Testis (tissue), 3 donors: ENCODE measurements around the gene MTARC2. TPM values are rescaled to one million over a fixed set of nuclear protein-coding genes. Genes with fewer than 3 reads are reported as not detected.

Experiments used
- DNase-seq: peaks from one replicate; pipeline ENCODE4 v3.0.0-alpha.2; 2019
- H3K27ac ChIP-seq, 2 donors: fragments of 200-600 bp; sonication (generic); one replicate each; pipeline ENCODE4 v1.5.1; 2019
- H3K27me3 ChIP-seq: fragments of 200-600 bp; sonication (generic); one replicate; pipeline ENCODE4 v1.5.1; 2019
- H3K36me3 ChIP-seq: fragments of 200-600 bp; sonication (generic); one replicate; pipeline ENCODE4 v1.5.1; 2017; ENCODE audit warnings: low read depth; ENCODE audit errors: missing control alignments
- H3K4me1 ChIP-seq: fragments of 200-600 bp; sonication (generic); one replicate; pipeline ENCODE4 v1.5.1; 2019
- H3K4me3 ChIP-seq, 2 donors: fragments of 200-600 bp; sonication (generic); one replicate each; pipeline ENCODE4 v1.5.1; 2017 to 2019
- H3K9me3 ChIP-seq: fragments of 200-600 bp; sonication (generic); one replicate; pipeline ENCODE4 v1.5.1; 2017
- POLR2A ChIP-seq: fragments of 450-650 bp; IDR thresholded peaks from one replicate; pipeline ENCODE4 v1.6.1; 2017; ENCODE audit warnings: antibody characterized with exemption, mild to moderate bottlenecking, moderate library complexity
- whole genome bisulfite sequencing, 2 donors: methylation state at CpG; one replicate each; pipeline ENCODE4 v1.1.5; 2018; 5-methylcytosine and 5-hydroxymethylcytosine counted together
- intact Hi-C: fragments of 100-400 bp; cut with DNase I; formaldehyde crosslinking; loops from one replicate; pipeline ENCODE4 v1.15.1; 2023; ENCODE audit warnings: low total_unique reads
- polyA plus RNA-seq: library from polyadenylated mRNA; stranded (reverse); fragments of 350-450 nt; fragmentation: Illumina TruSeq; extraction: RNeasy Lipid Tissue Mini Kit (QIAGEN cat#74804); gene quantifications from one replicate; pipeline ENCODE4 v1.2.3, GENCODE V29; 2014; ENCODE audit warnings: low read depth, low replicate concordance; ENCODE audit not compliant: insufficient read depth
- total RNA-seq, 2 donors: library from RNA; depleted of rRNA; stranded (reverse); fragments of >200 nt; gene quantifications; one replicate each; pipeline ENCODE4 v1.2.3, GENCODE V29; 2016
- TF ChIP-seq, protein P1 (sequence below), 3 experiments: fragments of 450-650 bp in 2 of 3; fragments of 200-600 bp in 1 of 3; sonication (generic) in 1 of 3; IDR thresholded peaks; one replicate each; pipeline ENCODE4 v1.5.1; 2016 to 2019; ENCODE audit warnings: antibody characterized with exemption in 3 of 3, mild to moderate bottlenecking in 2 of 3, moderate library complexity in 1 of 3

The MTARC2 gene
- total and polyA plus RNA-seq, 3 donors from 2014 or later: 28.5 to 58.7 (median 56.7) TPM

DNA sequence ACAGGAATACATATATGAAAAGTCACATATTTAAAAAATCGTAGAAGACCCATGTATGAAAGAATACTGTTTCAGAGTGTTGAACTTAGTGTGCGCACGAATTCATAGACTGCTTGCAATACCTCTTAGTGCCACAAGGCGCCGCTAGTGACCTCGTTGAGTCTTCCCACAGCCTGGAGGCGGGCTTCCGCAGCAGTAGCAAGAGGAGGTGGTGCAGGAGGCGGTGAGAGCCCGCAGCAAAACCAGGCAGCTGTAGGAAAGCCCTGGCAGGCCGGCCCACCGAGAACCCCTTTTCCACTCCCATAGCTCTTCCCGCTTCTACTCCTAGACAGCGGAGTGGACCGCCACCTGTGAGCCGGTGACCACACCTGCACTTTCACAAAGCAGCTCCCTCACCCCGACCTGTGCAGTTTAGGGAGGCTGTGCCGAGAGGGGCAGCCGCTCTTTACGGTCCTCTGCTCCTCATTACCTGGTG lies 62.1 kb downstream of the MTARC2 start:
- H3K4me1 ChIP-seq: no peaks in the 10 kb centered on the region
- peak; percentile 88 for DNase-seq
- intact Hi-C loops: no loop called here
- TF ChIP-seq POLR2A: no peak
- TF ChIP-seq, protein P1, sequence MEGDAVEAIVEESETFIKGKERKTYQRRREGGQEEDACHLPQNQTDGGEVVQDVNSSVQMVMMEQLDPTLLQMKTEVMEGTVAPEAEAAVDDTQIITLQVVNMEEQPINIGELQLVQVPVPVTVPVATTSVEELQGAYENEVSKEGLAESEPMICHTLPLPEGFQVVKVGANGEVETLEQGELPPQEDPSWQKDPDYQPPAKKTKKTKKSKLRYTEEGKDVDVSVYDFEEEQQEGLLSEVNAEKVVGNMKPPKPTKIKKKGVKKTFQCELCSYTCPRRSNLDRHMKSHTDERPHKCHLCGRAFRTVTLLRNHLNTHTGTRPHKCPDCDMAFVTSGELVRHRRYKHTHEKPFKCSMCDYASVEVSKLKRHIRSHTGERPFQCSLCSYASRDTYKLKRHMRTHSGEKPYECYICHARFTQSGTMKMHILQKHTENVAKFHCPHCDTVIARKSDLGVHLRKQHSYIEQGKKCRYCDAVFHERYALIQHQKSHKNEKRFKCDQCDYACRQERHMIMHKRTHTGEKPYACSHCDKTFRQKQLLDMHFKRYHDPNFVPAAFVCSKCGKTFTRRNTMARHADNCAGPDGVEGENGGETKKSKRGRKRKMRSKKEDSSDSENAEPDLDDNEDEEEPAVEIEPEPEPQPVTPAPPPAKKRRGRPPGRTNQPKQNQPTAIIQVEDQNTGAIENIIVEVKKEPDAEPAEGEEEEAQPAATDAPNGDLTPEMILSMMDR (IDR thresholded peaks at IDR 0.05): peak; percentile 77 to 95 (median 86)
- H3K4me3 ChIP-seq: no peak overlapping the region
- H3K27ac ChIP-seq: no peak overlapping the region
- WGBS, 2 donors: 24 to 30% methylated on average over 15 to 20 of the region's 20 CpGs
- no peaks in the 10 kb centered on the region for H3K9me3 ChIP-seq
- H3K27me3 ChIP-seq: no peaks in the 10 kb centered on the region
- no peaks in the 10 kb centered on the region for H3K36me3 ChIP-seq

DNA sequence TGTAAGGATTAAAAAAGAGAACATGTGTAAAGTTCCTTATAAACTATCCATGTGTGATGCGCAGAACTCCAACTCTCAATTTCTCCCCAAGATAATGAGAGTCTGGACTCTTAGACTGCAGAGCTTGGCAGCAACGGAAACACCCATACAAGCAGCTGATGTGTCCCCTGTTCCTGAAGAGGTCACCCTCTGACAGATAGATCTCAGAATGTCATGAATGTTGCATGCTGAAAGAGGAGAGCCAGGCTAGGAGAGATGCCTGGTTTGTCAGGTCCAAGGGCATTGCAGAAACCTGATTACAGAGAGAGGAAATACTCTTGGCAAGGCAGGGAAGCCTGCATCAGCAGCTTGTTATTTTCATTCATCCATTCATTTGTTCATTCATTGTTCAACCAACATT lies 62.8 kb downstream of the MTARC2 start:
- no peak overlapping the region for H3K4me3 ChIP-seq
- WGBS, 2 donors: 68 to 69% methylated on average over 2 of the region's 2 CpGs
- no peaks in the 10 kb centered on the region for H3K27me3 ChIP-seq
- intact Hi-C loops: no loop called here
- H3K9me3 ChIP-seq: no peaks in the 10 kb centered on the region
- DNase-seq: no peak
- no peaks in the 10 kb centered on the region for H3K4me1 ChIP-seq
- H3K27ac ChIP-seq: no peak overlapping the region
- no peaks in the 10 kb centered on the region for H3K36me3 ChIP-seq
- no peak for TF ChIP-seq POLR2A
- TF ChIP-seq, protein P1 (IDR thresholded peaks at IDR 0.05): no peak

DNA sequence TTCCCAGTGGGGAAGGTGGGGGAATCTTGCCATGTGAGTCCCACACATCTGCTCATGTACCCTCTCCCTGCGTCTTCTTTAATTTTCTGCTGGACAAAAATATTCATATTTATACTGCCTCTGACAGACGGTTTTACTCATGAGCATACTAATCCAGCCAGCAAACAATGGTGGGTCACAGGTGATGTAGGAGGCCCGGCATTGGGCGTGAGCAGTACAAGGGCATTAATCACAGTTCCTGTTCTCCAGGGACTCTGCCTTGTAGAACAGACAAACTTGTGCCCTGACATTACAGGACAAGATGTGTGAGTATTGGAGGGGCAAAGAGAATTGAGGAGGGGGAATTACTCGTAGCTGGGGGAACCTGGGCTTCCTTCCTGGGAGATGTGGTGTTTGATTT lies 63.6 kb downstream of the MTARC2 start:
- Histone ChIP-seq H3K36me3 (no peaks in the 10 kb centered on the region), H3K27me3 (no peaks in the 10 kb centered on the region), H3K4me1 (no peaks in the 10 kb centered on the region), H3K4me3 (no peak overlapping the region), H3K27ac (no peak overlapping the region), H3K9me3 (no peaks in the 10 kb centered on the region)
- intact Hi-C loops: no loop called here
- 88 to 92% methylated on average over 5 of the region's 5 CpGs for WGBS, 2 donors
- no peak for DNase-seq
- TF ChIP-seq POLR2A: no peak
- TF ChIP-seq, protein P1 (IDR thresholded peaks at IDR 0.05): no peak

DNA sequence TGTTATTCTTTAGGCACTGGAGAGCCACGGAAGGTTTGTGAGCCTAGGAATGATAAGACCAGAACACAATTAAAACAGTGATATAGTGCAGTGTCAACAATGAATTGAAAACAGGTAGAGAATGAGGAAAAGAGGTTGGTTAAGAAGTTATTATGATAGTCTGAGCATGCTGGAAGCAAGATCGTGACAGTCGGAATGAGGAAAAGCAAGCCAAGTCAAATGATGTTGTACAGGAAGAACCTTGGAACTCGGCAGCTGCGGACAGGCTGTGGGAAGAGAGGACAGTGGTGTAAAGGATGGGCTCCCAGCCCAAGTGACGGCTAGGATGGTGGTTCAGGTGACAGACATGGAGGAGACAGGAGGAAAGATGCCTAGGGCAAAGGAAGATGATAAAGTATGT lies 64.2 kb downstream of the MTARC2 start:
- WGBS, 2 donors: 61 to 69% methylated on average over 6 of the region's 6 CpGs

DNA sequence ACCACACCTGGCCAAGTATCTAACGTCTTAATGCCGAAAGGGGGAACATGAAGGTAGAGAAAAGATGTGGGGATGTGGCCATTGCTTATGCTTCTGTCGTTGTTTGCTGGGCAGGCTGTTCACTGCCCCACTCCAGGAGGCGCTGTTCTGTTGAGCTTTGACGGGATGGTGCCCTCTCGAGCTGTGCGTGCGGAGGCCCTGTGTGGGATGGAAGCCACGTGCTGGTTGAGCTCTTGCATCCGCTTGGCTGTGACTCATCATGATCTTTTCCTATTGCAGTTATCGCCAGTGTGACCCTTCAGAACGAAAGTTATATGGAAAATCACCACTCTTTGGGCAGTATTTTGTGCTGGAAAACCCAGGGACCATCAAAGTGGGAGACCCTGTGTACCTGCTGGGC lies 64.9 kb downstream of the MTARC2 start:
- 88 to 100% methylated on average over 10 to 12 of the region's 12 CpGs for WGBS, 2 donors
- Histone ChIP-seq H3K9me3 (no peaks in the 10 kb centered on the region), H3K27me3 (no peaks in the 10 kb centered on the region), H3K36me3 (no peaks in the 10 kb centered on the region), H3K4me1 (no peaks in the 10 kb centered on the region), H3K4me3 (no peak overlapping the region), H3K27ac (no peak overlapping the region)
- TF ChIP-seq, protein P1 (IDR thresholded peaks at IDR 0.05): no peak
- TF ChIP-seq POLR2A: no peak
- intact Hi-C loops: no loop called here
- no peak for DNase-seq

More for the DNA sequence above, 64.2 kb downstream of the MTARC2 start:
- Histone ChIP-seq H3K9me3 (no peaks in the 10 kb centered on the region), H3K4me1 (no peaks in the 10 kb centered on the region), H3K4me3 (no peak overlapping the region), H3K27ac (no peak overlapping the region), H3K36me3 (no peaks in the 10 kb centered on the region), H3K27me3 (no peaks in the 10 kb centered on the region)
- DNase-seq: no peak
- no peak for TF ChIP-seq POLR2A
- TF ChIP-seq, protein P1 (IDR thresholded peaks at IDR 0.05): no peak
- intact Hi-C loops: no loop called here
